Testis (tissue), 3 donors: ENCODE measurements around the gene TREX2. TPM values are rescaled to one million over a fixed set of nuclear protein-coding genes. Genes with fewer than 3 reads are reported as not detected.

Experiments used
- DNase-seq: peaks from one replicate; pipeline ENCODE4 v3.0.0-alpha.2; 2019
- H3K27ac ChIP-seq, 2 donors: fragments of 200-600 bp; sonication (generic); one replicate each; pipeline ENCODE4 v1.5.1; 2019
- H3K27me3 ChIP-seq: fragments of 200-600 bp; sonication (generic); one replicate; pipeline ENCODE4 v1.5.1; 2019
- H3K36me3 ChIP-seq: fragments of 200-600 bp; sonication (generic); one replicate; pipeline ENCODE4 v1.5.1; 2017; ENCODE audit warnings: low read depth; ENCODE audit errors: missing control alignments
- H3K4me1 ChIP-seq: fragments of 200-600 bp; sonication (generic); one replicate; pipeline ENCODE4 v1.5.1; 2019
- H3K4me3 ChIP-seq, 2 donors: fragments of 200-600 bp; sonication (generic); one replicate each; pipeline ENCODE4 v1.5.1; 2017 to 2019
- H3K9me3 ChIP-seq: fragments of 200-600 bp; sonication (generic); one replicate; pipeline ENCODE4 v1.5.1; 2017
- POLR2A ChIP-seq: fragments of 450-650 bp; IDR thresholded peaks from one replicate; pipeline ENCODE4 v1.6.1; 2017; ENCODE audit warnings: antibody characterized with exemption, mild to moderate bottlenecking, moderate library complexity
- WGBS, 2 donors: methylation state at CpG; one replicate each; pipeline ENCODE4 v1.1.5; 2018; 5-methylcytosine and 5-hydroxymethylcytosine counted together
- intact Hi-C: fragments of 100-400 bp; cut with DNase I; formaldehyde crosslinking; loops from one replicate; pipeline ENCODE4 v1.15.1; 2023; ENCODE audit warnings: low total_unique reads
- polyA plus RNA-seq: library from polyadenylated mRNA; stranded (reverse); fragments of 350-450 nt; fragmentation: Illumina TruSeq; extraction: RNeasy Lipid Tissue Mini Kit (QIAGEN cat#74804); gene quantifications from one replicate; pipeline ENCODE4 v1.2.3, GENCODE V29; 2014; ENCODE audit warnings: low read depth, low replicate concordance; ENCODE audit not compliant: insufficient read depth
- total RNA-seq, 2 donors: library from RNA; depleted of rRNA; stranded (reverse); fragments of >200 nt; gene quantifications; one replicate each; pipeline ENCODE4 v1.2.3, GENCODE V29; 2016
- TF ChIP-seq, protein P1 (sequence below), 3 experiments: fragments of 450-650 bp in 2 of 3; fragments of 200-600 bp in 1 of 3; sonication (generic) in 1 of 3; IDR thresholded peaks; one replicate each; pipeline ENCODE4 v1.5.1; 2016 to 2019; ENCODE audit warnings: antibody characterized with exemption in 3 of 3, mild to moderate bottlenecking in 2 of 3, moderate library complexity in 1 of 3

Gene TREX2
- total and polyA plus RNA-seq, 3 donors from 2014 or later: 0.51 to 7.5 (median 4.0) TPM

DNA sequence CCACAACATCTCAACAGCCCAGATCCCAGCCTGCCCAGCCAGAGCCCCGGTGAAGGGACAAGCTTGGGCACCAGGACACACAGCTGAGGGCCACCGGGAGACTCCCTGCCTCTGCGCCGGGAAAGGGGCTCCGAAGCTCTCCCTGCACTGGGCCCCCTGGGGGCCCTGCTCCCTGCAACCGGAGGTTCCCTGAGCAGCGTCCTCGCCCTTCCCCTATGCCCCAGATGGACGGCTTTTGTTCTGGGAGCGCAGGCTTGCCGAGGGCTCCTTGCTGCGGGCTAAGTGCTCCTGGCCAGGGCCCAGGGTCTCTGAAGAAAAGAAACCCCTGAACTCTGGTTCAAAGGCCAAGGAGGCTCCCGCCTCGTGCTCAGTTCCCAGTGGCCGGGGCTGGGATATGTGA, 35.5 kb downstream of the TREX2 start:
- intact Hi-C loops: no loop called here
- 47 to 79% methylated on average over 4 to 15 of the region's 15 CpGs for WGBS, 2 donors
- H3K36me3 ChIP-seq: no peaks in the 10 kb centered on the region

GRCh38 chrX:153409414-153410101, 36.3 kb downstream of the TREX2 start:
- Histone ChIP-seq H3K4me3 (no peak overlapping the region), H3K4me1 (no peaks in the 10 kb centered on the region), H3K9me3 (no peaks in the 10 kb centered on the region), H3K27ac (no peak overlapping the region), H3K27me3 (no peaks in the 10 kb centered on the region), H3K36me3 (no peaks in the 10 kb centered on the region)
- 57 to 83% methylated on average over 10 to 15 of the region's 30 CpGs for WGBS, 2 donors
- intact Hi-C loops: no loop called here
- no peak for DNase-seq
- TF ChIP-seq, protein P1, sequence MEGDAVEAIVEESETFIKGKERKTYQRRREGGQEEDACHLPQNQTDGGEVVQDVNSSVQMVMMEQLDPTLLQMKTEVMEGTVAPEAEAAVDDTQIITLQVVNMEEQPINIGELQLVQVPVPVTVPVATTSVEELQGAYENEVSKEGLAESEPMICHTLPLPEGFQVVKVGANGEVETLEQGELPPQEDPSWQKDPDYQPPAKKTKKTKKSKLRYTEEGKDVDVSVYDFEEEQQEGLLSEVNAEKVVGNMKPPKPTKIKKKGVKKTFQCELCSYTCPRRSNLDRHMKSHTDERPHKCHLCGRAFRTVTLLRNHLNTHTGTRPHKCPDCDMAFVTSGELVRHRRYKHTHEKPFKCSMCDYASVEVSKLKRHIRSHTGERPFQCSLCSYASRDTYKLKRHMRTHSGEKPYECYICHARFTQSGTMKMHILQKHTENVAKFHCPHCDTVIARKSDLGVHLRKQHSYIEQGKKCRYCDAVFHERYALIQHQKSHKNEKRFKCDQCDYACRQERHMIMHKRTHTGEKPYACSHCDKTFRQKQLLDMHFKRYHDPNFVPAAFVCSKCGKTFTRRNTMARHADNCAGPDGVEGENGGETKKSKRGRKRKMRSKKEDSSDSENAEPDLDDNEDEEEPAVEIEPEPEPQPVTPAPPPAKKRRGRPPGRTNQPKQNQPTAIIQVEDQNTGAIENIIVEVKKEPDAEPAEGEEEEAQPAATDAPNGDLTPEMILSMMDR (IDR thresholded peaks at IDR 0.05): no peak
- TF ChIP-seq POLR2A: no peak

More for the DNA sequence above, 35.5 kb downstream of the TREX2 start:
- TF ChIP-seq, protein P1 (IDR thresholded peaks at IDR 0.05): no peak
- H3K4me1 ChIP-seq: no peaks in the 10 kb centered on the region
- H3K9me3 ChIP-seq: no peaks in the 10 kb centered on the region
- H3K4me3 ChIP-seq: no peak overlapping the region
- H3K27me3 ChIP-seq: no peaks in the 10 kb centered on the region
- H3K27ac ChIP-seq: no peak overlapping the region
- no peak for DNase-seq

GRCh38 chrX:153408871-153409351, 36.9 kb downstream of the TREX2 start:
- intact Hi-C loops: no loop called here
- Histone ChIP-seq H3K27ac (no peak overlapping the region), H3K4me1 (no peaks in the 10 kb centered on the region), H3K27me3 (no peaks in the 10 kb centered on the region), H3K4me3 (no peak overlapping the region), H3K36me3 (no peaks in the 10 kb centered on the region), H3K9me3 (no peaks in the 10 kb centered on the region)
- no peak for DNase-seq
- TF ChIP-seq, protein P1 (IDR thresholded peaks at IDR 0.05): no peak
- TF ChIP-seq POLR2A: no peak
- 98% methylated on average over 8 of the region's 12 CpGs; no CpG with 5 or more reads in 1 of the 2 donors for WGBS, 2 donors

- 85% methylated on average over 8 of the region's 10 CpGs; no CpG with 5 or more reads in 1 of the 2 donors for WGBS, 2 donors
- Histone ChIP-seq H3K9me3 (no peaks in the 10 kb centered on the region), H3K27ac (no peak overlapping the region), H3K36me3 (no peaks in the 10 kb centered on the region), H3K27me3 (no peaks in the 10 kb centered on the region), H3K4me1 (no peaks in the 10 kb centered on the region), H3K4me3 (no peak overlapping the region)
- TF ChIP-seq, protein P1 (IDR thresholded peaks at IDR 0.05): no peak
- no peak for TF ChIP-seq POLR2A
- DNase-seq: no peak
- intact Hi-C loops: no loop called here
Observed at GRCh38 chrX:153408221-153408721, 37.6 kb downstream of the TREX2 start.
